HG03378 (cell line): Measurements from ENCODE around the gene ARHGAP31.
"Not testable (repeated sequence)": the region's sequence is repeated elsewhere in the genome, so short reads cannot be mapped to it uniquely, and the experiment has no call there.

ENCODE experiments used
- ATAC-seq: cut with Tn5 transposase; IDR thresholded peaks from one replicate; pipeline ENCODE4 v1.9.1; 2021; ENCODE audit warnings: mild to moderate bottlenecking, moderate library complexity; ENCODE audit not compliant: unreplicated experiment

The ARHGAP31 gene

GRCh38 chr3:119315600-119316312, 21.6 kb downstream of the ARHGAP31 start:
- ATAC-seq, result no peak

- no peak for ATAC-seq
These were observed 22.1 kb downstream of the ARHGAP31 start for GRCh38 chr3:119316313-119316670.

DNA sequence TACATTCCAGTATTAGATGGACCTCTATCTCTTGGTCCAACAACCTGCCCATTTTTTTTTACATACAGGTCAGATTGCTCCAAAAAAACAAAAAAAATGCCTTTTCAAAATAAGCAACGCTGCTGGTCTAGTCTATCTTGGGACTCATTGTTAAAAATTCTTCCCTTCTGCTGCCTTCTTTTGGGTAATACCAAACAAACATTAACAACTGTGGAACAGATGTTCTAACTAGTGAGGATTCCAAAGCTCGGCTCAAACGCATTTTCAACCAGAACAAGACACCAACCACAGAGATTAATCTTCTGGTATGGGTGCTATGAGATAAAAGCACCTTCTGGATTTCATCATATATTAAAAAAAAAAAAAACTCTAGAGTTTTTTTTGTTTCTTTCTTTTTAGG, 24.7 kb downstream of the ARHGAP31 start:
- ATAC-seq, result no peak

DNA sequence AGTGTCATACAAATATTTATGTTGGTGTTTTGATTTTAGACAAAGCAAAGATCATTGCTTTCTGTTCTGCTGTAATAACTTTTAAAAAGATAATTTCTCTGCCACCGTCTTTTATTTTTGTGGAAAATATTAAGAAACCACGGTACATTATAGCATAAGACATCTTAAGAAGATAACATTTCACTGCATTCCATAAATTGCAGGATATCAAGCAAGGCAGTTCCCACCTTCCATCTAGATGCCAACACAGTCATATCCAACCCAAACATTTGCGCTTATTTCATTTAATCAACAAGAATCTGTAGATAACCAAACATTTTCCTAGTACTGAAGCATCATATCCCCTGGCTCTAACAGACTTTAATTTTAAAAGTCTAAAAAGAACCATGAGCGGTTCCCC, 25.1 kb downstream of the ARHGAP31 start:
- ATAC-seq, result no peak

- not testable (repeated sequence) for ATAC-seq
These were observed 26.6 kb downstream of the ARHGAP31 start for GRCh38 chr3:119320785-119321184.

DNA sequence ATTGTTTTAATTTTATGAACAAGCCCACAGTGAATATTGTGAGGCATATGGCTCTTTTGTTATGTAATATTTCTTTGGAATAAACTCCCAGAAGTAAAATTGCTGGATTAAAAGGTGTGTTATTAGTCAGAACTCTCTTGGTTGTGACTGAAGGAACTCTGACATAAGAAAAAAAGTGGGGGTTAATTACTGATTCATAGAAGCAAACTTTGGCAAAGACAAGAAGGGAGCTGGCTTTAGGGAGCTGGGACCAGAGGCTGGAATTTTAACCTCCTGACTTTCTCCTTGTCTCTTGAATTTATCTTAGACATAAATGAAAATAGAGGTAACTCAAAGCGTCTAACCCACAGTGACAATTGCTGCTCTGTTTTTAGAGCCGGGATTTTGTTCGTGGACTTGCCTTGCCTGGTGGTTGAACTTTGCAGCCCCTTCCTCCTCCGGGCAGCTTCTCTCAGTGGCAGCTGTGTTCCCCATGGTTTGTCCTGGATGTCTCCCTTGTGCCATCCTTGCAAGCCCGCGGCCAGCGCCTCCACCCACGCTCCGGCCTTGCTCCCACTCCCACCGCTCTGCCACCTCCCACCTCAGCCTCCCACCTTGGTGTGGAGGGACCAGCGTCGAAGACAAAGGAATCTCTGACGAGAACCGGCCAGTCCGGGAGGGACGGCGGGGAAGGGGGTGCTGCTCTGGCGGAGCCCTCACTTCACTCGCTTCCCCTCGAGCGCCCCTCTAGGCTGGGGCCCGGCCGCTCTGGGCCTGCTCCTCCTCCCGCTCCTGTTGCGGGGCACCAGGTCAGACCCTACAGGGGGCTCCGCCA, 28.0 kb downstream of the ARHGAP31 start:
- ATAC-seq, result peak; percentile 14

- ATAC-seq, result peak; percentile 76
These were observed 28.9 kb downstream of the ARHGAP31 start for GRCh38 chr3:119322835-119323722.

GRCh38 chr3:119323723-119324085, 29.5 kb downstream of the ARHGAP31 start:
- no peak for ATAC-seq

GRCh38 chr3:119324899-119325298, 30.7 kb downstream of the ARHGAP31 start:
- ATAC-seq, result peak; percentile 29

DNA sequence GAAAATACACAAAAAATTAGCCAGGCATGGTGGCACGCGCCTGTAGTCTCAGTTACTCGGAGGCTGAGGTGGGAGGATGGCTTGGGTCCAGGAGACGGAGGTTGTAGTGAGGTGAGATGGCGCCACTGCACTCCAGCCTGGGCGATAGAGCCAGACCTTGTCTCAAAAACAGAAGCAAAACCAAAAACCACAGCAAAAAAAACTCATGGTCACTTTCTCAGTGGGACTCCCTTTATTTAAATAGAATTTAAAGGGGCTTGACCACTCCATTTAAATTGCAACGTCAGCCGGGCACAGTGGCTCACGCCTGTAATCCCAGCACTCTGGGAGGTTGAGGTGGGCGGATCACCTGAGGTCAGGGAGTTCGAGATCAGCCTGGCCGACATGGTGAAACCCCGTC, 32.8 kb downstream of the ARHGAP31 start:
- no peak for ATAC-seq

- ATAC-seq, result no peak
These were observed 35.4 kb downstream of the ARHGAP31 start for GRCh38 chr3:119329551-119329950.

DNA sequence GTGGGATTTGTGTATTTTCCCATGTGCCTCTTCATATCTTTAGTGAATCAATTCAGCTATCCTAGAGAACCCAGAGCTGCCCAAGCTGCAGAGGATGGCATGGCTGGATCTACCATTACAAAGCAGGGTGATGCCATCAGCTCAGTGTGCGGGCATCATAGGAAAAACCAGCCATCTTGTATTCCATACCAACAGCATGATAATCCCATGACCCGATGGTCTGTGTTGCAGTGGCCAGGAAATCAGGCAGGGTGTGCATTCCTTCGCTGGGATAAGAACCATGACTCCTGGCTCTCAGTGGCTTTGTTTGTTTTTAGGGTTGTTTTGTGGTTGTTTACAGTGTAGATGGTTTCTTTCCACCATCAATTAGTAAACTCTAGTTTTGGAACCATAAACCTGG, 36.0 kb downstream of the ARHGAP31 start:
- ATAC-seq, result no peak

GRCh38 chr3:119330858-119331257, 36.7 kb downstream of the ARHGAP31 start:
- ATAC-seq, result no peak

- ATAC-seq, result no peak
These were observed 37.5 kb downstream of the ARHGAP31 start for GRCh38 chr3:119331661-119332060.

- no peak for ATAC-seq
These were observed 39.8 kb downstream of the ARHGAP31 start for GRCh38 chr3:119333773-119334509.

DNA sequence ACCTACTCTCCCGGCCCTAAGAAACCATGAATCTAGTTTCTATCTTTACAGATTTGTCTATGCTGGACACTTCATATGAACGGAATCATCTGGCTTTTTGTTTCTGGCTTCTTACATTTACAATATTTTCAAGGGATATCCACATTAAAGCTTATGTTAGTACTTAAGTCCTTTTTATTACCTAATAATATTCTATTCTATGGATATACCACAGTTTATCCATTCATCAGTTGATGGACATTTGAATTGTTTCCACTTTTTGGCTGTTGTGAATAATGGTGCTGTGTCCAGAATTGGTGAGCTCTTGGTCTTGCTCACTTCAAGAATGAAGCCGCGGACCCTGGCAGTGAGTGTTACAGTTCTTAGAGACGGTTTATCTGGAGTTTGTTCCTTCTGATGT, 42.6 kb downstream of the ARHGAP31 start:
- ATAC-seq, result no peak

GRCh38 chr3:119337407-119337806, 43.2 kb downstream of the ARHGAP31 start:
- not testable (repeated sequence) for ATAC-seq

- ATAC-seq, result no peak
These were observed 44.6 kb downstream of the ARHGAP31 start for GRCh38 chr3:119338754-119339153.

DNA sequence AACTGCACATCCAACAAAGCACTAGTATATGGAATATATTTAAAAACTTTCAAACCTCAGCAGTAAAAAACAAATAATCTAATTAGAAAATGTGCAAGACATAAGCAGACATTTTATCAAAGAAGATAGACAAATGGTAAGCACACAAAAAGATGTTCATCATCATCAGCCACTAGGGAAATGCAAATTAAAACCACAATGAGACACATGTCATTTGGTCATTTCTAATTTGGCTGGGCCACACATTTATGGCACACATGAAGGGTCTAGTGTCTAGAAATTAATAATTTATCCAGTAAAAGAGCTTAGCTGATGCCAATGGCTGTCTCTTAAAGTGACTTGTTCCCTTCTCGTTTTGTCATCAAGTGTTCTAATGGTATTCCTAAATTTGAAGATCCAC, 45.8 kb downstream of the ARHGAP31 start:
- ATAC-seq, result no peak

DNA sequence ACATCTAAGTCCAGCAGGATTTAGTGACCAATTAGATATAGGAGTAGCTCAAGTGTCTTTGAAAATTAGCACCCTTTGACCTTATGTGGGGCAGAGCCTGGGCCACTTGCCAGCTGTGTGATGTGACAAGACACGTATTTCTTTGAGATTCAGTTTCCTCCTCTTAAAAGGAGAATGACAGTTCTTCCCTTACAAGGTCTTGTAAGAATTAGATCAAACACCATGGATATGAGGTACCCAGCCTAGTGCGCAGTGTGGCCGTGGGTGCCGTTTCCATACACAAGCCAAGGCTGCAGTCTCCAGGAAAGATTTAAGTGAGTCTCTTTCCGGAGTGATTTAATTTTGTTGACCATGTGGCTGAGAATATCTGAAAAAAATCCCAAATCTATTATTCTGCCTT, 46.3 kb downstream of the ARHGAP31 start:
- no peak for ATAC-seq

DNA sequence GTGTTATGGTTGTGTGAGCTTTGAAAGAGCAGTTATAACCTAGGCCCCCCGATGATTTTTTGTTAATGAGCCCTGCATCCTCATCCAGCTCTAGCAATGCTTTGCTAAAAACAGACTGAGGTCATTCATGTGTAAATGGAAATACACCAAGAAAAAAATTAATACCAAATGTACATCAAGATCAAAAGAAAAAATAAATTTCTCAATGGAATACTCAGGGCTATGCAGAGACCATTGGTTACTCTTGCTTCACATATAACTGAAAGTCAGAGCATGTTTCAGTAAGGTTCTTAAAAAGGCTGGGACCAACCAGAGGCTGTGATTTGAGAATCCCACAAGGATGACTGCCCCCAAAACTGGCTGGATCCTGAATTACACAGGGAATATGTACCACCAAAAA, 48.0 kb downstream of the ARHGAP31 start:
- ATAC-seq, result no peak
